ENCODE results near the gene MAMDC2.
A peak's percentile ranks its signal among the peaks of the same experiment; 100 is the strongest.

MAMDC2 gene

GRCh38 chr9:70097187-70097586, 53.5 kb downstream of the MAMDC2 start:
- Mint-ChIP-seq H3K36me3 (no peaks in the 10 kb centered on the region), H3K4me1 (no peaks in the 10 kb centered on the region), H3K27me3 (peaks cover 12% of the 10 kb centered on the region), H3K9me3 (no peaks in the 10 kb centered on the region), H3K4me3 (no peak overlapping the region), H3K27ac (no peak overlapping the region)
- no peak for ATAC-seq

DNA sequence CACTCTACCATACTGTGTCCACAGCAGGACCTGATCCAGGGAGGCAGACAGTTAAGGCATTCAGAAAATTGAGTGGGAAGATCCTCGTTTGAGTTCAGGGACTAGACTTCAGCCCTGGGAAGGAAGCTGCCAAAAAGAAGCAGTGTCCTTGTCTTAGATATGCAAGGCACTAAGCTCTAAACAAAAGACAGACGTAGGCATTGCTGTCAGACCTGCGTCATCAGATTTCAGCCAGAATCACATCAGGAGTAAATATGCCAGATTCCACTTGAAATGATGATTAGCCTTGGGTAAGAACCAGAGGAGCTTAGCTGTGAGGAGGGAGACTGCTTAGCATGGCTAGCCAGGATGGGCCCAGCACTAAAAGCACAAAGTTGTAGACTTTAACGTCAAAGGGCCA, 56.7 kb downstream of the MAMDC2 start:
- H3K4me1 Mint-ChIP-seq = no peaks in the 10 kb centered on the region
- no peaks in the 10 kb centered on the region for H3K36me3 Mint-ChIP-seq
- H3K4me3 Mint-ChIP-seq = no peak overlapping the region
- H3K27me3 Mint-ChIP-seq = peaks cover 2% of the 10 kb centered on the region
- H3K9me3 Mint-ChIP-seq = no peaks in the 10 kb centered on the region
- H3K27ac Mint-ChIP-seq = no peak overlapping the region
- ATAC-seq = no peak

- Mint-ChIP-seq H3K4me3 (no peak overlapping the region), H3K27ac (no peak overlapping the region), H3K9me3 (no peaks in the 10 kb centered on the region), H3K4me1 (no peaks in the 10 kb centered on the region), H3K36me3 (no peaks in the 10 kb centered on the region), H3K27me3 (no peaks in the 10 kb centered on the region)
- no peak for ATAC-seq
Measured at GRCh38 chr9:70101265-70101664, 57.6 kb downstream of the MAMDC2 start.

- H3K27ac Mint-ChIP-seq = no peak overlapping the region
- ATAC-seq = no peak
- H3K27me3 Mint-ChIP-seq = no peaks in the 10 kb centered on the region
- no peaks in the 10 kb centered on the region for H3K9me3 Mint-ChIP-seq
- H3K4me1 Mint-ChIP-seq = peaks cover 2% of the 10 kb centered on the region
- no peak overlapping the region for H3K4me3 Mint-ChIP-seq
- no peaks in the 10 kb centered on the region for H3K36me3 Mint-ChIP-seq
Measured at GRCh38 chr9:70105147-70105546, 61.5 kb downstream of the MAMDC2 start.

- Mint-ChIP-seq H3K27ac (no peak overlapping the region), H3K4me3 (no peak overlapping the region), H3K4me1 (peaks cover 10% of the 10 kb centered on the region), H3K27me3 (peaks cover 1% of the 10 kb centered on the region), H3K9me3 (no peaks in the 10 kb centered on the region), H3K36me3 (no peaks in the 10 kb centered on the region)
- ATAC-seq = no peak
Measured at GRCh38 chr9:70106571-70106970, 62.9 kb downstream of the MAMDC2 start.

GRCh38 chr9:70107558-70107957, 63.9 kb downstream of the MAMDC2 start:
- Mint-ChIP-seq H3K36me3 (no peaks in the 10 kb centered on the region), H3K4me3 (no peak overlapping the region), H3K27ac (no peak overlapping the region), H3K9me3 (no peaks in the 10 kb centered on the region), H3K4me1 (peaks cover 10% of the 10 kb centered on the region), H3K27me3 (peaks cover 11% of the 10 kb centered on the region)
- no peak for ATAC-seq

DNA sequence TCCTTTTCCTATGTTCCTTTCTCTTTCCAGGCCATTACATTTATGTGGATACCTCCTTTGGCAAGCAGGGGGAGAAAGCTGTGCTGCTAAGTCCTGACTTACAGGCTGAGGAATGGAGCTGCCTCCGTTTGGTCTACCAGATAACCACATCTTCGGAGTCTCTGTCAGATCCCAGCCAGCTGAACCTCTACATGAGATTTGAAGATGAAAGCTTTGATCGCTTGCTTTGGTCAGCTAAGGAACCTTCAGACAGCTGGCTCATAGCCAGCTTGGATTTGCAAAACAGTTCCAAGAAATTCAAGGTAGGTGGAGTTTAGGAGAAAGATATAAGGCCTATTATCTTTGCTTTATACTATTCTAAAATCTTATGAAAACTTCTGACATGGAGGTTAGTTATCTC, 64.5 kb downstream of the MAMDC2 start:
- H3K4me3 Mint-ChIP-seq = no peak overlapping the region
- H3K27me3 Mint-ChIP-seq = peaks cover 14% of the 10 kb centered on the region
- no peak overlapping the region for H3K27ac Mint-ChIP-seq

GRCh38 chr9:70110194-70111041, 66.8 kb downstream of the MAMDC2 start:
- ATAC-seq = no peak
- Mint-ChIP-seq H3K9me3 (no peaks in the 10 kb centered on the region), H3K27me3 (peaks cover 25% of the 10 kb centered on the region), H3K36me3 (no peaks in the 10 kb centered on the region), H3K27ac (no peak overlapping the region), H3K4me3 (peak overlapping the region; percentile 8), H3K4me1 (peaks cover 10% of the 10 kb centered on the region)

More for the DNA sequence above, 64.5 kb downstream of the MAMDC2 start:
- ATAC-seq = no peak
- Mint-ChIP-seq H3K4me1 (peaks cover 10% of the 10 kb centered on the region), H3K9me3 (no peaks in the 10 kb centered on the region), H3K36me3 (no peaks in the 10 kb centered on the region)

- no peaks in the 10 kb centered on the region for H3K36me3 Mint-ChIP-seq
- no peak overlapping the region for H3K27ac Mint-ChIP-seq
- no peak overlapping the region for H3K4me3 Mint-ChIP-seq
- H3K9me3 Mint-ChIP-seq = no peaks in the 10 kb centered on the region
- H3K4me1 Mint-ChIP-seq = peaks cover 10% of the 10 kb centered on the region
- H3K27me3 Mint-ChIP-seq = peaks cover 25% of the 10 kb centered on the region
- no peak for ATAC-seq
Measured at GRCh38 chr9:70111042-70111602, 67.5 kb downstream of the MAMDC2 start.

DNA sequence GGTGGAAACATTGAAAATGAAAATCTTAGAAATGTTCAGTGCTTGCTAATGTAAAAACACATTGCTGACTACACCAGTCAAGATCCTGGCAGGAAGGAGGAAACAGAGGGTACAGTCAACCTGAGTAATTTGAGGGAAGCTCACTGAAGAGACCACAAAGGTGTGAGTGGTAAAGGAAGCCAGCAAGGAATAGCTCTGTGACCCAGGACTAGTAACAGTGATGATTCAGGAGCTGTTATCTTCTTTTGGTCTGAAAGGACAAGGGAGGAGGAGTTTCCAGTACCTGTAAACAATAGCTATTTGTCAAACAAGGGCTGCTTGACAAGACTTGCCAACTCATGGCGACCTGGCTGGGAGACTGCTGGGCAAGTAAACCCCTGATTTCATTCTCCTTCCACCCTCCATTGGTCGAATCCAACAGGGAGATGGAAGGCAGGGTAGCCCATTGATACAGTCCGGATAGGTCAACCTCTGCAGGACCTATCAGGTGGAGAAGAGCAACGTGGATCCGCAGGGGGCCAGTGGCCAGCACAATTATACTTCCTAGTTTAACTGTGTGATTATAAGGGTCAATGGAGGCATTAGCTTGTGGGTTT, 68.1 kb downstream of the MAMDC2 start:
- no peak overlapping the region for H3K27ac Mint-ChIP-seq
- H3K27me3 Mint-ChIP-seq = peaks cover 26% of the 10 kb centered on the region
- no peak overlapping the region for H3K4me3 Mint-ChIP-seq
- ATAC-seq = no peak
- H3K9me3 Mint-ChIP-seq = no peaks in the 10 kb centered on the region
- no peaks in the 10 kb centered on the region for H3K36me3 Mint-ChIP-seq
- H3K4me1 Mint-ChIP-seq = peaks cover 10% of the 10 kb centered on the region

- H3K4me1 Mint-ChIP-seq = peaks cover 10% of the 10 kb centered on the region
- H3K27me3 Mint-ChIP-seq = peaks cover 34% of the 10 kb centered on the region
- ATAC-seq = no peak
- H3K4me3 Mint-ChIP-seq = no peak overlapping the region
- H3K27ac Mint-ChIP-seq = no peak overlapping the region
- peaks cover 2% of the 10 kb centered on the region for H3K9me3 Mint-ChIP-seq
- no peaks in the 10 kb centered on the region for H3K36me3 Mint-ChIP-seq
Measured at GRCh38 chr9:70112981-70113380, 69.3 kb downstream of the MAMDC2 start.

DNA sequence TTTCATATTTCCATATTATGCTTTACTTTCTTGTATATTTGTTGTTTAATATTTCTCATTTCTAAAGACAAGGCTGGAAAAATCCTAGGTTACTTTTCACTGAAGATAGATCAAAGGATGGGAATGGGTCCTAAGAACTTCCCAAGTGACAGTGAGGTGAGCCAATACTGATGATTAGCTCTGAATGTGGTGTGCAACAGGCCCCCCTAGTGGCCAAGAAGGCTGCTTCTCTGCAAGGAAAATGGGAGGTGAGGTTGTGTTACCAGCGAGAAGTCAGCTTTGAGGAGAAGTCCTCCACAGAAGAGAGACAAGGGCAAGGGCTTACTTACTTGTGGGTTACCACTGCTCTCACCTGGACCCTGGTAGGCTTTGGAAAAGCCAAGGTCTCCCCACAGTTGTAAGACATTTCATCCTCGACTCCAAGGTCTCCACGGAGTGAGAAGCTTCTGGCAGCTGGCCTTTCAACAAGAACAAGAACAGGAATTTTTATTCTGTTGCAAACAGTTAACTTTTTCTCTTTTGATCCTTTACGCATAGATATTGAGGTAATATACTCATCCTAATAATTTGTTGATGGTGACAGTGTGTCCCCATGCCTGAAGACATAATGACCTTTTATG, 69.9 kb downstream of the MAMDC2 start:
- ATAC-seq = no peak
- Mint-ChIP-seq H3K27ac (no peak overlapping the region), H3K9me3 (peaks cover 2% of the 10 kb centered on the region), H3K36me3 (no peaks in the 10 kb centered on the region), H3K4me3 (no peak overlapping the region), H3K4me1 (peaks cover 10% of the 10 kb centered on the region), H3K27me3 (peaks cover 34% of the 10 kb centered on the region)

GRCh38 chr9:70114898-70115297, 71.2 kb downstream of the MAMDC2 start:
- Mint-ChIP-seq H3K27me3 (peaks cover 34% of the 10 kb centered on the region), H3K36me3 (no peaks in the 10 kb centered on the region), H3K4me1 (peaks cover 10% of the 10 kb centered on the region), H3K27ac (no peak overlapping the region), H3K4me3 (no peak overlapping the region), H3K9me3 (peaks cover 2% of the 10 kb centered on the region)
- no peak for ATAC-seq

DNA sequence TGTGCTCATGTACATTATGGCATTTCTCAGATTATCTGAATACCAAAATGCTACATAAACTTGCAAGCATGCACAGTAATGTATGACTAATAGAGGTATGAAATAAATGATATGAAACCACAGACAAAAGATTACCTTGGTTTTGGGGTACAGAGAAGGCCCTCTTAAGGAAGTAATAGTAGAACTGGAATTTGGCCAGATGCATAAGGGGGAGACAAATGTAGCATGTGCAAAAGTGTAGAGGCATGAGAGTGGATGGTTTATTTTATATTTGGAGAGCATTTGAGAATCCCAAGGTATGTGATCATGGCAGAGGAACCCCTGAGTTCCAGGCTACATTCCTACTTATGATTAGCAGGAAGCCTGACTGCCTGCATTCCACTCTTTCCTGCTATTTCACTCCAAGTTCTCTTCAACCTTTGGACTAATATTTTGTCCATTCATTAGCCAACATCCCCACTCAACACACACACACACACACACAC, 74.2 kb downstream of the MAMDC2 start:
- H3K27ac Mint-ChIP-seq = no peak overlapping the region
- no peak overlapping the region for H3K4me3 Mint-ChIP-seq
- H3K27me3 Mint-ChIP-seq = peaks cover 20% of the 10 kb centered on the region
- ATAC-seq = no peak
- no peaks in the 10 kb centered on the region for H3K36me3 Mint-ChIP-seq
- peaks cover 2% of the 10 kb centered on the region for H3K9me3 Mint-ChIP-seq
- H3K4me1 Mint-ChIP-seq = no peaks in the 10 kb centered on the region

DNA sequence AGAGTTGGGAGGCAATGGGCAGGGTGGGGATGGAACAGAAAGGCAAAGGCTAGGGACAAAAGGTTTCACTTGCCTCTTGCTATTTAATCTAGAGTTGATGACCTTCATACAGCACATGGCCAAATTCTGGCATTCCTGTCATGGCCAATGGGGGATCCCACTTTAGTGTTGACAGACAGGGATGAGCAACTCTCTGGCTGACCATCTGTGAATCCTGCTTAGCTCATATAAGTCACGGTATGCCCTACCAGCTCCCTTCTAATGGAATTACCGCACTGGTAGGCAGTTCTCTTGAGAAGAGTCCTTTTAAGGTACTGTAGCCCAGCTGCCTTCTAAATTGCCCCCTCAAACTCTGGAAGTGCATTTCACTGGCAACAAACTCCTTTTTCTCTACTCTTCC, 76.1 kb downstream of the MAMDC2 start:
- Mint-ChIP-seq H3K4me3 (no peak overlapping the region), H3K4me1 (no peaks in the 10 kb centered on the region), H3K27me3 (peaks cover 14% of the 10 kb centered on the region), H3K36me3 (no peaks in the 10 kb centered on the region), H3K27ac (no peak overlapping the region), H3K9me3 (peaks cover 2% of the 10 kb centered on the region)
- ATAC-seq = peak; percentile 7

All from stimulated activated memory B cell treated with anti-CD40 and anti-IgM and Interleukin-4, amounts not matched to agents 10 μg/mL and 1 μg/mL and 100 μg/mL, for 72 hours (primary cell).